RCC 7860 (cell line): ENCODE results near the gene DUSP9.

ENCODE experiments used
- DNase-seq: peaks from one replicate; pipeline ENCODE4 v3.0.0-alpha.2; 2015; ENCODE audit warnings: low spot score
- FAIRE-seq: peaks from 2 replicates; lab custom pipeline; 2012; peaks lifted over from hg19 to GRCh38; lab: Jason Lieb, UNC

Gene DUSP9

GRCh38 chrX:153635788-153636668 lies 11.0 kb upstream of the DUSP9 start:
- FAIRE-seq, result peak; percentile 67
- DNase-seq, result peak; percentile 36

GRCh38 chrX:153636716-153637115 lies 10.3 kb upstream of the DUSP9 start:
- no peak for DNase-seq
- no peak for FAIRE-seq

- DNase-seq (no peak), FAIRE-seq (no peak)
Measured at GRCh38 chrX:153637121-153638040, 9.6 kb upstream of the DUSP9 start.

- FAIRE-seq (no peak), DNase-seq (no peak)
Measured at GRCh38 chrX:153638041-153638371, 9.0 kb upstream of the DUSP9 start.

- DNase-seq (no peak), FAIRE-seq (no peak)
Measured at GRCh38 chrX:153638436-153639176, 8.4 kb upstream of the DUSP9 start.

- no peak for DNase-seq
- no peak for FAIRE-seq
Measured at GRCh38 chrX:153639177-153640044, 7.6 kb upstream of the DUSP9 start.

GRCh38 chrX:153640045-153640686 lies 6.8 kb upstream of the DUSP9 start:
- FAIRE-seq (no peak), DNase-seq (no peak)

- FAIRE-seq, result no peak
- no peak for DNase-seq
Measured at GRCh38 chrX:153640736-153641575, 6.0 kb upstream of the DUSP9 start.

- FAIRE-seq (no peak), DNase-seq (no peak)
Measured at GRCh38 chrX:153641627-153642026, 5.4 kb upstream of the DUSP9 start.

GRCh38 chrX:153642051-153642654 lies 4.8 kb upstream of the DUSP9 start:
- DNase-seq, result no peak

GRCh38 chrX:153642655-153643430 lies 4.2 kb upstream of the DUSP9 start:
- FAIRE-seq, result no peak

More at GRCh38 chrX:153642051-153642654, 4.8 kb upstream of the DUSP9 start:
- no peak for FAIRE-seq

GRCh38 chrX:153643431-153644351 lies 3.3 kb upstream of the DUSP9 start:
- FAIRE-seq, result no peak
- no peak for DNase-seq

More at GRCh38 chrX:153642655-153643430, 4.2 kb upstream of the DUSP9 start:
- no peak for DNase-seq

- DNase-seq (no peak), FAIRE-seq (no peak)
Measured at GRCh38 chrX:153644356-153645125, 2.5 kb upstream of the DUSP9 start.

- DNase-seq (no peak), FAIRE-seq (no peak)
Measured at GRCh38 chrX:153645151-153645550, 1.9 kb upstream of the DUSP9 start.

GRCh38 chrX:153645921-153646488 lies 998 bp upstream of the DUSP9 start:
- FAIRE-seq (no peak), DNase-seq (no peak)
